NCI-H2171 (cell line): ENCODE results near the gene SMYD5.
"Not testable (repeated sequence)": the region's sequence is repeated elsewhere in the genome, so short reads cannot be mapped to it uniquely, and the experiment has no call there.

Experiments used
- DNase-seq: peaks from one replicate; lab custom pipeline; 2025; lab: John Stamatoyannopoulos, UW

SMYD5 gene

GRCh38 chr2:73259704-73260337 lies 45.8 kb downstream of the SMYD5 start:
- no peak for DNase-seq

GRCh38 chr2:73260338-73260984 lies 46.4 kb downstream of the SMYD5 start:
- no peak for DNase-seq

DNA sequence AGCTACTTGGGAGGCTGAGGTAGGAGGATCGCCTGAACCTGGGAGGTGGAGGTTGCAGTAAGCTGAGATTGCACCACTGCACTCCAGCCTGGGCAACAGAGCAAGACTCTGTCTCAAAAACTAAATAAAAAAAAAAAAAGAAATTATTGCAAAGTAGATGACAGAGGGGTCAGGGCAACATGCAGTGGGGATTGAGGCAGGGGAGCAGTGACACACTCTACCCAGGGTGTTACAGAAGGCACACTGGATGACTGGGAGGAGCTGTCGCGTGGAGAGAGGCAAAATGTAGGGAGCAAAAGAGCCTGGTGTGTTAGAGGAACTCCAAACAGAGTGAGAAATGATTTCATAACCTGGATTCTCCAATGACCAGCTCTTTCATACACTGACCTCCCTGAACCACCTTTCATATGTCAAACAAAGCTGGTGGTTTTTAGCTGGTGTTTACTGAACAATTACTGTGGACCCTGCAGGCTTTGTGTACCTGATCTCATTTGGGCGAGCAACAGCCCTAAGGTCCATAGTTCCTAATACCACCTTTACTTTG lies 48.1 kb downstream of the SMYD5 start:
- DNase-seq: no peak

DNA sequence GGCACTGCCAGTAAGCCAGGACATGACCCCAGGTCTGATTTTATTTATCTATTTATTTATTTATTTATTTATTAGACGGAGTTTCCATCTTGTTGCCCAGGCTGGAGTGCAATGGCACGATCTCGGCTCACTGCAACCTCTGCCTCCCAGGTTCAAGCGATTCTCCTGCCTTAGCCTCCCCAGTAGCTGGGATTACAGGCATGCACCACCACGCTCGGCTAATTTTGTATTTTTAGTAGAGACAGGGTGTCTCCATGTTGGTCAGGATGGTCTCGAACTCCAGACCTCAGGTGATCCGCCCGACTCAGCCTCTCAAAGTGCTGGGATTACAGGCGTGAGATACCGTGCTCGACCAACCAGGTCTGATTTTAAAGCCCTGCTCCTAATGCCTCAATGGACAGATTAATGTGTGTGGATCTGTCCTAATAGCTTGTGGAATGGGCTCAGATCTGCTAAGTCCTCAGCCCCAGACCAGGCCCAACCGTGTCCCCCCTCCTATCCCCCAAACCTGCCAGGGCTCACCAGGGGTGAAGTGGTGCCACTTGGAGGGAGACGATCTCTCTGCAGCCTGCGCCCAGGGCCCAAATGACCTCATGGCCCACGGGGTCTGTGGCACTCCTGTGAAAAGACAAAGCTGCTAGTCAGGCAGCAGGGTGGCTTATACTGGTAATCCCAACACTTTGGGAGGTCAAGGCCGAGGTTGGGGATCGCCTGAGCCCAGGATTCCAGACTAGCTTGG lies 48.8 kb downstream of the SMYD5 start:
- DNase-seq: not testable (repeated sequence)

- DNase-seq: no peak
These were observed 49.7 kb downstream of the SMYD5 start for GRCh38 chr2:73263540-73264331.

GRCh38 chr2:73264332-73264606 lies 50.2 kb downstream of the SMYD5 start:
- no peak for DNase-seq

GRCh38 chr2:73264783-73265182 lies 50.7 kb downstream of the SMYD5 start:
- DNase-seq: no peak

DNA sequence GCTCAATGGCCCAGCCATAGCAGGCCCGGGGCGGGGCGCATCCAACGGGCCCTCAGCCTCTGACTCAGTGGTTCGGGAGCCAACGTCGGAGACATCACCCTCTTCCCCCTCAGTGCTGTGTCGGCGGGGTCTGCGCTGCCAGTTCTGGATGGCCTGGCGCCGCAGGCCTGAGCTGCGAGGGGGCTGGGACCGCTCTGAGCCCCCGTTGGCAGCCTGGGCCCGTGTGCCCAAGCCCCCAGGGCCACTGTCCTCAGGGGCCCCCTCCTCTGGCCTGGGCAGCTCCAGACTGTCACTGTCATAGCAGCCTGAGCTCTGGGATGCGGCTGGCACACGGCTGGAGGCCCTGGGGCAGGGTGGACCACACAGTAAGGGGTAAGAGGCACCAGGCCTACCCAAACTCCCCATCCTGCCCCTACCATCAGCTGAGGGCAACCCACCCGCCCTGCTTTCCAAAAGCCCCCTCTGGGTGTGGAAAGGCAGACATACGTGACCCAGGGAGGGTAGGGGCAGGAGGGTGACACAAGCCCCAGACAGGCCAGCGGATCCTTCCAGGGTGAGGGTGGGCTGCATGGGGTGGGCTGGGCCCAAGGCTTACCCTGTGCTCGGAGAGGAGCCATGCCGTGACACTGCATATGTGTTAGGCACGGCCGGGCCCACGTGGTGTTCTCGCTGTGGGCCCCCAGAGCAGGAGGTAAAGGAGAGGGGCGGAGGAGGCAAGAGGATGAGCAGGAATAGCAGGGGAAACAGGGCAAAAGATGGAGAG lies 51.4 kb downstream of the SMYD5 start:
- no peak for DNase-seq

DNA sequence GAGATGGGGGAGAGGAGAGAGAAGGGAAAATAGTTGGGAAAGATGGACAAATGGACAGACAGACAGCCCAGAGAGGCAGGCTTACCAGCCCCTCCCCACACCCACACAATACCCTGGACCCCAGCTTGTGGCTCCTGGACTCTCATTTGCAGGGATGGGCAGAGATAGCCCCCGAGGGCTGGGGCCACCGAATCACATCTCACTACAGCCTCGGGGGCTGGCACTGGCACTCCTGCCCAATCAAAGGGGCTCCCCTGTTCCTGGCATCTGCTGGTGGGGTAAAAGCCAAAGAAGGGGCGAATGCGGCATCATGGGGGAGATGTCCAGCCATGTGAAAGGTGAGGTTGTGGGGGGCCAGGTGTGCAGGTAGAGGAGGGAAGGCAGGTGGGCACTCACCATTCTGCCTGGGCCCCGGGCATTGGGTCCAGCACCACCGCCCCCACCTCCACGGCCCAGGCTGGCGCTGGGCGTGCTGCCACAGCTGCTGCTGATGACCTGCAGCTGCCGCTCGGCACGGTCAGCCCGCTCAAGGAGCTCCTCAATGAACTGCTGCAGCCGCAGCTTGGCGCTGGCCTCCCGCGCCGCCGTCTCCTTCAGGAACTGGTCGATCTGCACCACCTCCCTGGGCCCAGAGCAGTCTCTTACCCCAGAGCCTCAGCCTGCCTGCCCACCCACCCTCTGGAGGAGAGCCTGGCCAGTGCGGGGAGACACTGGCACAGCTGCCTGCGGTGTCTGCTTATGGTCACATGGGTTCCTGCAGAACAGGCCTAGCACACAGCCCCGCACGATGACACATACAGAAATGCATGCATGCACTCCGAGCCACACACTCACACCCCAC lies 52.2 kb downstream of the SMYD5 start:
- no peak for DNase-seq

GRCh38 chr2:73267008-73267407 lies 53.0 kb downstream of the SMYD5 start:
- no peak for DNase-seq

DNA sequence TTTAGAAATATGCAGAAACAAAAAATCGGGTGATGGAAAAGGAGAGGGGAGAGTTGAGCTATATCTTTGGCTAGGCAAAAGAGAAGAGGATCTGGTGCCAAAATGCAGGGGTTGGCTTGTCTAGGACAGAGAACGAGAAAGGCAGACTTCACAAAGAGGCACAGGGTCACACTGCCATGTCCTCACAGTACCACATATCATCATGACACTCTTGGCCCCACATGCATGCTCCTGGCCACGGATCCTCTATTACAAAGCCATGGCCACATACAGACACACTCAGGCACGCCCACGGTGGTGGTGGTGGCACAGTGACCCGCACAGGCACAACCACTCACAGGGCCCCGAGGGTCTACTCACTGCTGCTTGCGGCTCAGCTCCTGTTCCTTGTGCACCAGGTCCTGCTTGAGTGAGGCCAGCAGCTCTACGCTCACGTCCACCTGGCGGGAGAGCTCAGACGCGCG lies 54.4 kb downstream of the SMYD5 start:
- no peak for DNase-seq

DNA sequence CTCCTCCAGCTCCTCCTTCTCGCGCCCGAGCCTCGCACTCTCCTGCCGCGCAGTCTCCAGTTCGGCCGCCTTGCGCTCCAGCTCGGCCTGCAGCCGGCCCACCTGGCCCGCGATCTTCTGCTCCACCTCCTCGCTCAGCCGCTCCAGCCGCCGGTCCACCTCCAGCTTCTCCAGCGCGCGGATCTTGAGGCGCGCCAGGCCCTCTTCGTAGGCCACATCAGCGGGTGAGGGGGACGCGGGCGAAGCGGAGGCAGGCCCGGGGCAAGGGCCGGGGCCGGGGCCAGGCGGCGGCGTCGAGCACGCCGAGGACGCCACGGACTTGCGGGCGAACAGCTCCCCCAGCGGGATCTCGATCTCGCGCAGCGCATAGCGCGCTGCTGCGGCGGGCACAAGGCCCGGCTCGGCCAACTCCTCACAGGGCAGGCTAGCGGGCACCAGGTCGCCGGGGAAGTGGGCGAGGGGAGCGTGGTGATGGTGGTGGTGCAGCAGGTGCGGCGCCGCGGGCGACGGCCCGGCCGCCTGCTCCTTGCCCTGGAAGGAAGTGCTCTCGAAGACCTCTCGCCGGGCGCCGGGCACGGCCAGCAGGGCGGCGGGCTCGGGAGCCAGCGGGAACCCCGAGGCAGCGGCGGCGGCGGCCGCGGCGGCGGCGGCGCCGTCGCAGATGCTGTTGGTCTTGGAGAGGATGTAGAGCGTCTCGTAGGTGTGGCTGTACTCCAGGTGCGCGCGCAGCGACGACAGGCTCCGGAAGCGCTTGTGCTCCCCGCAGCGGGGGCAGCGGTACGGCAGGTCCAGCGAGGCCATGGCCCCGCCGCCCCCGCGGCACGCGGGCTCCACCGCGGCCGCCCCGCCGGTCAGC lies 55.0 kb downstream of the SMYD5 start:
- peak; percentile 84 for DNase-seq

DNA sequence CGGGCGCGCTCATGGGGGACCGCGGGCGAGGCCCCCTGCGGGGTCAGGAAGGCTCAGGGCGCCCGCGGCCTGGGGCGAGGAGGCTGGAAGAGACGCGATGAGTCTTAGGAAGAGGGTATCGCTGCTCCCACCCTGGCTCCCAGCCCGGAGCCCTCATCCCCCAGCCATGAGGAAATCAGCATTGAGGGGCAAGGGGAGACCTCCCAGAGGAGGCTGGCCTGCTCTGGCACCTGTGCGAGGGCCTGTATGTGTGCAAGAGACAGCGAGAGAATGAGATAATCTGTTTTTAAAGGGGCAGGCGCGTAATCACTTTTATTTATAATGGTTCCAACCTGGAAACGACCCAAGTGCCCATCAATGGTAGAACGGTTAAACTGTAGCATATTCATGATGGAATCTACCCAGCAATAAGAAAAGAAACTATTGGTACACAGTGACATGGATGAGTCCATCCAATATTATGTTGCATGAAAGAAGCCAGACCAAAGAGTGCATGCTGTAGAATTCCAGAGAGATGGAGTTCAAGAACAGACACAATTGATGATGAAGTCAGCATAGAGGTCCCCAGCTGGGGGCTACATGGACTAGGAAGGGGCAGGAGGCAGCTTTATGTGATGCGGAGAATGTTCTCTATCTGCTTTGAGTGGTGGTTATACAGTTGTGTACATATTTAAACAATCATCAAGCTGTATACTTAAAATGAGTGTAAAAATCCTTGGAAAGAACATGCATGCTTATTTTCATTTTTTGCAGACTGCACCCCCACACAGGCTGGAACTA lies 55.8 kb downstream of the SMYD5 start:
- no peak for DNase-seq

DNA sequence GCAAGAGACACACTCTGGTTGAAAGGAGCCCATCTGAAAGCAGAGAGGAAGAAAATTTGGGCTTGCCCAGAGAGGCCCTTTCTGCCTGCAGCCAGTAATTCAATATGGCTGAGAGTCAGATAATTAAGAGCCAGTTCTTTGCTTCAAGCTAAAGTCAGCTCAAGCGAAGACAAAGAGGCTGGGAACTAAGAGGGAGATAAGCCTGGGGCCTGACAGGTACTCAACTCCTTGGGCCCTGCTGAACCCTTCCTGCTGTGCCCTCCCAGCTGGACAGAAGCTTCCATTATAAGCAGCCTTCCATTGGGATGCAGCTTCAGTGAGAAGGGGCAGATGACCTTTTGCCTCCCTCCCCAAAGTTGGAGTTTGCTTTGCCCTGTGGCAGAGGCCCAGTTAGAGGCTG lies 58.2 kb downstream of the SMYD5 start:
- no peak for DNase-seq
